ENCODE results near the gene FUT1. TPM values are rescaled to one million over a fixed set of nuclear protein-coding genes. Genes with fewer than 3 reads are reported as not detected.

FUT1 gene
- total and polyA plus RNA-seq, 9 of the 15 experiments (the other 6 are each of a cell fraction or from before 2014, with no cell fraction given), result 2.3 to 18.5 (median 8.8) TPM

GRCh38 chr19:48713864-48714755, 38.3 kb downstream of the FUT1 start (continued):
- TF ChIP-seq RERE (CRISPR knock-in tag; IDR thresholded peaks at IDR 0.05; ENCODE audit: borderline replicate concordance) (no peak), SP1 (CRISPR knock-in tag; IDR thresholded peaks at IDR 0.05) (peak; percentile 82), HNRNPLL (IDR thresholded peaks at IDR 0.05; ENCODE audit: low read depth, low read length, poor library complexity, severe bottlenecking) (peak; percentile 27), CREB1 (IDR thresholded peaks at IDR 0.05) (peak; percentile 74), CREB1 (CRISPR knock-in tag; IDR thresholded peaks at IDR 0.05) (0 out of 2 replicates have a peak, but pooled peaks have one; percentile 53), ZFP36 (IDR thresholded peaks at IDR 0.05; ENCODE audit: low read depth, low read length, partially characterized antibody) (peak; percentile 7), HDGF (IDR thresholded peaks at IDR 0.05) (0 out of 2 replicates have a peak, but pooled peaks have one; percentile 73), ZNF584 (CRISPR knock-in tag; IDR thresholded peaks at IDR 0.05; ENCODE audit: low read depth) (no peak)
- TF ChIP-seq, protein P1, sequence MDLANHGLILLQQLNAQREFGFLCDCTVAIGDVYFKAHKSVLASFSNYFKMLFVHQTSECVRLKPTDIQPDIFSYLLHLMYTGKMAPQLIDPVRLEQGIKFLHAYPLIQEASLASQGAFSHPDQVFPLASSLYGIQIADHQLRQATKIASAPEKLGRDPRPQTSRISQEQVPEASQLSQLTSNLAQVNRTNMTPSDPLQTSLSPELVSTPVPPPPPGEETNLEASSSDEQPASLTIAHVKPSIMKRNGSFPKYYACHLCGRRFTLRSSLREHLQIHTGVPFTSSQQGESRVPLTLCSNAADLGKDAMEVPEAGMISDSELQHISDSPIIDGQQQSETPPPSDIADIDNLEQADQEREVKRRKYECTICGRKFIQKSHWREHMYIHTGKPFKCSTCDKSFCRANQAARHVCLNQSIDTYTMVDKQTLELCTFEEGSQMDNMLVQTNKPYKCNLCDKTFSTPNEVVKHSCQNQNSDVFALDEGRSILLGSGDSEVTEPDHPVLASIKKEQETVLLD (IDR thresholded peaks at IDR 0.05), result peak; percentile 83; the same call in 1 of the 2 replicates

Measured in K562 (cell line).